HG03280 (cell line): Measurements from ENCODE around the gene SNRPD1.
"Not testable (repeated sequence)": the region's sequence is repeated elsewhere in the genome, so short reads cannot be mapped to it uniquely, and the experiment has no call there.

Experiments used
- ATAC-seq: cut with Tn5 transposase; IDR thresholded peaks from one replicate; pipeline ENCODE4 v1.9.1; 2021; ENCODE audit warnings: mild to moderate bottlenecking, moderate library complexity; ENCODE audit not compliant: unreplicated experiment

The SNRPD1 gene

DNA sequence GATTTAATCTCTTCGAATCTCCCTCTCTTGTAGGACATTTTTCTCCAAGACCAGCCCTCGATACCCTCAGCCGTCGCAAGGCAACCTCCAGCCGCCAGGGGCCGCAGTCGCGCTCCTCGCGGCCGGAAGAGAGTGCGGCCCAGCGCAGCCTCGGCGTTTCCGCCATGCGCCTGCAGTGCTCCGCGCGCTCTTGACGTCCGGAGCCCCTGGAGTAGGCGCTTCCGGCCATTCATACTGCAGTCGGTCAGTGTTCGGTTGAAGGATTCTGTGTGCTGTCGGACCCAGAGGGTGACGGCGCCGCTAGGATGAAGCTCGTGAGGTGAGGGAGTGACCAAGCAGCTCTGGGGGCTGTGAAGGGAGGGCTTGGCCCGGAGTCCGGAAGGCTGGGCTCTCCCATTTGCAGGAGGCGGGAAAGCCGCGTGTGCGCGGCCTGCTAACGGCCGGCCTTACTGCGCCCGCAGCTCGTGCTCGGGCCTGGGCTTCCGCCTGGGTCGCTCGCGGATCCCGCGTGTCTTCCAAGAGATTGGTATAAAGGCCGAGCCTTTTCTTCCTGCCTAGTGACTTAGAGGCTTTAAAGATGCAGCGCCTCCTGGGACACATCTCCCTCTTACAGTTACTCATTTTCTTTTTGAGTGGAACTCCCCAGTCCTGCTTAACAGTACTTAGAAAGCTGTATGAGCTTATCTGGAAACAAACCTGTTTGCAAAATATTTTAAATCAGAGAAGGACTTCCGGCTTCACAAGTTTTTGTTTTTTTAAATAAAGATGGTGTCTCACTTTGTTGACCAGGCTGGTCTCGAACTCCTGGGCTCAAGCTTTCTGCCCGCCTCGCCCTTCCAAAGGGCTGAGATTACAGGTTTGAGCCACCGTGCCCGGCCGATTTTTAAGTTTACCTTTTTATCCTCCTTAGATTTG is at the start of gene SNRPD1:
Gene SNRPD1 (plus strand): TSS at position 190 of the 915 bp plus-strand sequence. CDS start 116 bp downstream, at position 306.
- peak; percentile 98 for ATAC-seq

DNA sequence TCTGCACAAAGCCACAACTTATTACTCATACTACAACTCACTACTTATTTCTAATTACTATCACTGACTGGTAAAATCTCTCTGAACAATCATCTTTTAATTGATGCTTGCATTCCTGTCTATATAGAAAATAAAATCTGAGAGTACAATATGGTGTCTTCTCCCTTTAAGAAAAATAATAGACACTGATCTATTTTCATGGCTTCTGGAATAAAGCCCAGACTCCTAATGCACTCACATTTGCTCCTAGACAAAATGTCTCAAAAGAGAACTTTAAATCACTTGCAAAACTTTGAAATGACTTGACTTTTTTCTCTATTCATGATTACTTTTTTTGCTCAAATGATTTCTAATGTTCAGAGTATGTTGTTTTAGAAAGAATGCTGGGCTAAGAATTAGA is 40.3 kb upstream of the SNRPD1 start:
- no peak for ATAC-seq

DNA sequence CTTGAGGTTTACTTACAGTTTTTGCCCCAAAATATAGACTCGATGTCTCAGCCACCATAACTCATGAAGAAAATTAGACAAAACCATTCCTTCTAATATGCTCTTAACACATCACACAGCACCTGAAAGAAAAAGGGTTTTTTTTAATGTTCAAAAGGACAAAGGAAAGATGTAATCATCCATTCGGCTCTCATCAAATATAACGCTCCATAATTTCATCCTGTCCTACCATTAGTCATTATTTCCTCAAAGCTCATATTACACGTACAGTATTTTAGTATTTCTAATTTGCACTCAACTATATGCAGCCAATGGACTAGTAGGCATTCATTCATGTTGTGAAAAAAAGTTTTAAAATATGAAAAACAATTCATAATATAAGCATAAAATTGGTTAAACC is 36.5 kb upstream of the SNRPD1 start:
- no peak for ATAC-seq

DNA sequence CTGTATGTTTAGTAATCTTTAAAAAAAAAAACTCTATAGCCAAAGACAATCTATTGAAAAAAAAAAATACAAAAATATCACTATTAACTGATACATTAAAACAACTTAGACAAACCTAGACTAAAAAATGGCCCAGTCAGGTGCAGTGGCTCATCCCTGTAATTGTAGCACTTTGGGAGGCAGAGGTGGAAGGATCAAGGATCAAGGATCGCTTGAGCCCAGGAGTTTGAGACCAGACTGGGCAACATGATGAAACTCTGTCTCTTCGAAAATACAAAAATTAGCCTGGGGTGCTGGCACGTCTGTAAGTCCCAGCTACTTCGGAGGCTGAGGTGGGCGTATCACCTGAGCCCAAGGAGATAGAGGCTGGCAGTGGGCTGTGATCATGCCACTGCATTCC is 27.7 kb upstream of the SNRPD1 start:
- ATAC-seq = no peak

DNA sequence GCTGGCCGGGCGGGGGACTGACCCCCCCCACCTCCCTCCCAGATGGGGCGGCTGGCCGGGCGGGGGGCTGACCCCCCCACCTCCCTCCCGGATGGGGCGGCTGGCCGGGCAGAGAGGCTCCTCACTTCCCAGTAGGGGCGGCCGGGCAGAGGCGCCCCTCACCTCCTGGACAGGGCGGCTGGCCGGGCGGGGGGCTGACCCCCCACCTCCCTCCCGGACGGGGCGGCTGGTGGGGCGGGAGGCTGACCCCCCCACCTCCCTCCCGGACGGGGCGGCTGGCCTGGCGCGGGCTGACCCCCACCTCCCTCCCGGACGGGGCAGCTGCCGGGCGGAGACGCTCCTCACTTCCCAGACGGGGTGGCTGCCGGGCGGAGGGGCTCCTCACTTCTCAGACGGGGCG is 19.8 kb upstream of the SNRPD1 start:
- not testable (repeated sequence) for ATAC-seq

DNA sequence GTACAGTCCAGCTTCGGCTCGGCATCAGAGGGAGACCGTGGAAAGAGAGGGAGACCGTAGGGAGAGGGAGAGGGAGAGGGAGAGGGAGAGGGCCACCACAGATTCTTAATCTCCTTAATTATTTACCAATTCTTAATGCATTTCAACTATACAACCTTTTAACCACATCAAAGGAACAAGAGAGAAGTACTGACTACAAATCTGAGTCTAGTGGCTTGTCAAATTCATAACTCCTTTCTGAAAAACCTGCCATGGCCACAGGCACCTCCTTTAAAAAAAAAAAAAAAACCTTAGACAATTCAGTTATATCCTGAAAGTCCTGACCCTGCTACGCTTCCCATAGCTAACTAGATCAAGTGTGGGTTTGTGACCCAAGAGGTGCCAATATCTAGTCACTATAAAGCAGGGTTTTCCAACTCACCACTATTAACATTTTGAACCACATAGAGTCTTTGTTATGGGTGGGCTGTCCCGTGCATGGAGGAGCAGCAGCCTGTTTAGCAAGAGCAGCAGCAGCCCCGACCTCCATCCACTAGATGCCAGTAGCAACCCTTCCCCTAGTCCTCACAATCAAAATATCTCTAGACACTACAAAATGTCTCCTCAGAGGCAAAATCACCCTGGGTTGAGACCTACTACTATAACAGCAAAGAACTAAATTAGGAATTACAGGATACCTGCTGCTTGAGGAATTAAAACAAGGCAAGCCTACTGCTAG is 18.4 kb upstream of the SNRPD1 start:
- ATAC-seq = no peak

DNA sequence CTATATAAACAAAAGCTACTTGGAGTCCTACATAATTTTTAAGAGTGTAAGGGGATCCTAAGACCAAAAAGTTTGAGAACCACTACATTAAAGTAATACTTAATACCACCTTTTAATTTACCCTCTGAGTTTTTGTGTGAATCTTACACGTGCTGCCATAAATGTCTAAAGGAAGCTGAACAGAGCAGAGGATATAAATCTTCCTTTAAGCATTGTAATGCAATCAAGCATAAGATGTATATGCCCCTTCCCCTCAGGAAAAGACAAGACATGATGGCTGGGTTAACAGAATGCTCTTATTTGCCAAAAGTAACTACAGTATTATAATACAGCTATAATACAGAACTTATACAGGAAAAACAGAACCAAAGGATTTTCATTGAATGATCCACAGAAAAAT is 14.5 kb upstream of the SNRPD1 start:
- ATAC-seq = no peak

DNA sequence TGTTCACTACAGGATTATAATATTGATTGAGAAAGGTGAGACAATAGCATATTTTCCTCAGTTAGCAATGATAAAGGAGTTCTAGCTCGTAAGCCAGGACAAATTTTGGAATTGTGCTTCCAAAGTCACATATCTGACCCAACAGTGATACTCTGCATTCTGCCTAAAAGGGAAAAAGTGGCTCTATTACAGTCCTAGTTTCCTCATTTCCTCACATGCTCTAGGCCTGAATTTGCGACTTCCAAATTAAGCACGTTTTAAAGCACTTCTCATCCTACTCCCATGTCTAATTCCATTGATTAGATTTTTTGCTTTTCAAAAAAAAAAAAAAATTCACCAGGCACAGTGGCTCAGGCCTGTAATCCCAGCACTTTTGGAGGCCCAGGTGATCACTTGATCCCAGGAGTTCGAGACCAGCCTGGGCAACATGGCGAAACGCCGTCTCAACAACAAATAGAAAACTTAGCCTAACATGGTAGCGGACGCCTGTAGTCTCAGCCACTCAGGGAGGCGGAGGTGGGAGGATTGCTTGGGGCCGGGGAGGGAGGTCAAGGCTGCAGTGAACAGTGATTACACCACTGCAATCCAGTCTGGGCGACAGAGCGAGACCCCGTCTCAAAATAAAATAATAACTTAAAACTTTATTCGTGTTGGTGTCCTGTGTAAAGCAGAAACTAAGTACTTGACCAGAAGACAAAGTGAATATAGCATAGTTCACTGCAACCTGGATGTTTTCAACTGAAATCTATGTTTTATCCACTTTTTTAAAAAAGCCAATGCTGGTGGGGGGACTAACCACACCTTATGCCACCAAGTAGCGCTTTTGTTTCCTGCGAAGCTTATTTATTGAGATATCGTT is 13.2 kb upstream of the SNRPD1 start:
- ATAC-seq = no peak

DNA sequence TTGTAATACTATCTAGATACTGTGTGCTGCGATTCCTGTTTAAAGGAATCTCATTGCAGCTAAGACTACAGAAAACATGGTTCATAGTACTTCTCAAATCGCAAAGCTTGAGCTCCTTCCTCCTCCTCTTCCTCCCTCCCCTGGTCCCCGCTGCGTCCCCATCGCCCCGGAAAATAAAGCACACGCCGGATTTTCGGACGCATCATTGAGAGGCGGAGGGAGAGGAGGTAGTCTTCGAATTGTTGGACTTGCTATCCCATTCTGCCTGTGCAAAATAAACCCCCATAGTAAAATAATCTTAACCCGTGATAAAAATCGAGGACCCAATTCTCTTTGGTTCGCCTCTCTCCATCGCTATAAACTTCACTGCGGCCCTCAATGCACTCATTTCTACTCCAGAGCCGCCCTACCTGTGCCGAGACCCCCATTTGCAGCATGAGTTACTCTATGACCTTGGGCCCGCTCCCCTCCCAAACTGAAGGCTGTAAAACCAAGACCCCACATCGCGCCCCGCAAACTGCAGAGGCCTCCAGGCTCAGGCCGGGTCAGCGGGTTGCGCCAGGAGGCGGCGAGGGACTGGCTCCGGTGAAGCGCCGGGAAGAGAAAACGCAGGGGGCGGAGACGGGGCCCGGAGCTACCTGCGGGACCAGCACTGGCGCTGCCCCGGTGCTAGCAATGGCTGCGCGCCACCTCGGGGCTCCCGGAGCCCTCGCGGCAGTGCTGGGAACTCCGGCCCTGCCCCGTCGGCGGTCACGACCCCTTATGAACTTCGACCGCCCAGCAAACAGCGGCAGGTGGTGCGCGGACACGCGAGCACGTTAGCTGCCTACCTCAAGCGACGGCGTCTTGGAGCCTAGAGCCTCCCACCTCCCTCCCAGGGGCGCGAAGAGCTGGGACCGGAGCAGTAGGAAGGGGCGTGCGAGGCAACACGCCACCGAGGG is 12.3 kb upstream of the SNRPD1 start:
- ATAC-seq = peak; percentile 40

DNA sequence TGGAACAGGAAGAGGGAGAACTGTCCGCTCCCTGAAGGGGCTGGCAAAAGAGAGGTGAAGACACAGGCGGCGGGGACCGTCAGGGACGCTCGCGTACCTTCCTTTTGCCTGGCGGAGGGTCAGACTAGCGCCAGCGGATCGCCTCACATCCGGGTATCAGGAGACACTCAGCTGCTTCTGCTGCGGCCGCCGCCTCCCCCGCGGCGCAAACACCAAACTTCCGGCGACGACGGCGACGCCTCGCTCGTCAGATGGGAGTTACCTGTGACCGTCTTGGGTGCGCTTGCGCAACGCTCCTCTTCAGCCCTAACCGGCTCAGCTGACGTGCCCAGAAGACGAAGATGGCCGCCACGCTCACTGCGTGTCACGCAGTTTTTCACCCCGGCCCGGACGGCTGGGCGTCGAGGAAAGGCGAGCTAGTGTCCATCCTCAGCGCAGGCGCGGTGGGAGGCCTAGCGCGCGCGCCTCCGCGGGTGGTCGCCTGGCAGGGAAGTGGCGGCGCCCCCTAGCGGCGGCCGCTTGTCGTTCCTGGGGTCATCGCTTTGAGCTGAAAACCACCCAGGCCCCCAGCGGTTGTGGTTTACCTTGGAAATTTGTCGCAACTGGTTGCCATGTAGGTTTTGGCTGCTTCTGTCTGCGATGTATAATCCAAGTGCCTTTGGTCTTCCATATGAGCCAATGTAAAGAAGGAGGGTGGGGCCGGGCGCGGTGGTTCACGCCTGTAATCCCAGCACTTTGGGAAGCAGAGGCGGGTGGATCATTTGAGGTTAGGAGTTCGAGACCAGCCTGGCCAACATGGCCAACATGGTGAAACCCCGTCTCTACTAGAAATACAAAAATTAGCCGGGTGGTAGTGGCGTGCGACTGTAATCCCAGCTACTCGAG is 11.3 kb upstream of the SNRPD1 start, which contains the start of gene ESCO1:
Gene ESCO1 (minus strand): TSS at position 179 of the 885 bp plus-strand sequence. CDS start 25,861 bp downstream, outside the sequence.
- peak; percentile 84 for ATAC-seq

DNA sequence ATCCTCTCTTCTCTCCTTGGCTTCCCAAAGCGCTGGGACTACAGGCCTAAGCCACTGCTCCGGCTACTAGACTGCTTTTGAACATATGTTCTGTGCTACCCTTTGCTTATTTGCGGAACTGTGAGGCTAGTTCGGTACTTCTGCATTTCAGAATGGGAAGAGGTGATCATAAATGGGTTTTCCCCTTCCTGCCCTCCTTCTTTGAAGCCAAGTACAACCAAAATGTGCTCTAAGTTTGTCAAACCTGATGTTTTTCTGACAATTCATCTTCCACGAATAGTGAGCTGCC is 9.9 kb upstream of the SNRPD1 start:
- no peak for ATAC-seq

DNA sequence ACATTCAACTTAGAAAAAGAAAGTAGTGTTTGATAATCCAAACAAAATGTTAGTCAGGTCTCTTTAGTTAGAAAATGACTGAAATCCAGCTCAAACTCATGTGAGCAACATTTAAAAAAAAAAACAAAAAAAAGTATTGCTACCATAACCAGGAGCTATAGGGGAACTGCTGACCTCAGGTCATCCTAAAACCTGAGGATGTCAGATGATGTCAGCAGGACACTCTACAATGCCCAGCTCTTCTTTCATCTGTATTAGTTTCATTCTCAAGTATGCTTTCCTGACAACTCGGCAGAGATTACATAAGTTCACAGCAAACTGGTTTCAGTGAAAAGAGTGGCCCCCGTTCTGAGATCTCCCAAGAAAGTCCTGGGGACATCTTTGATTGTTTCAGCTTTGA is 7.4 kb upstream of the SNRPD1 start:
- no peak for ATAC-seq

DNA sequence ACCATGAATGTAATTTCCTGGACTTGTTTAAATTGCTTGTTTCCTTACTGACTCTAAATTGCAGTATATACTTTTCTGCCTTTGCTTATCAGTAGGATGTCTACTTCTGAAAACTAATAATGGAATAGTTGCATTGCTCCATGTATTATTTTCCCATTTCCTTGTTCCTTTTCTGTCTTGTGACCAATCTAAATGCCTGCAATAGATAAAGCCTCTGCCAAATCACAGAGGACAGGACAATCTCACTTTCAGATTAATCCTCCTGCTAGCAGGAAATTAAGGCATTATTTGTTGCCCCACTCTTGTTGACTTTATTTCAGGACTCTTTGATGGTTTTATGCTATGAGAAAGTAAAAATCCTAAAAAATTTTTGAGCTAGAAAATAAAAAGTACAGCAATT is 6.9 kb upstream of the SNRPD1 start:
- no peak for ATAC-seq

DNA sequence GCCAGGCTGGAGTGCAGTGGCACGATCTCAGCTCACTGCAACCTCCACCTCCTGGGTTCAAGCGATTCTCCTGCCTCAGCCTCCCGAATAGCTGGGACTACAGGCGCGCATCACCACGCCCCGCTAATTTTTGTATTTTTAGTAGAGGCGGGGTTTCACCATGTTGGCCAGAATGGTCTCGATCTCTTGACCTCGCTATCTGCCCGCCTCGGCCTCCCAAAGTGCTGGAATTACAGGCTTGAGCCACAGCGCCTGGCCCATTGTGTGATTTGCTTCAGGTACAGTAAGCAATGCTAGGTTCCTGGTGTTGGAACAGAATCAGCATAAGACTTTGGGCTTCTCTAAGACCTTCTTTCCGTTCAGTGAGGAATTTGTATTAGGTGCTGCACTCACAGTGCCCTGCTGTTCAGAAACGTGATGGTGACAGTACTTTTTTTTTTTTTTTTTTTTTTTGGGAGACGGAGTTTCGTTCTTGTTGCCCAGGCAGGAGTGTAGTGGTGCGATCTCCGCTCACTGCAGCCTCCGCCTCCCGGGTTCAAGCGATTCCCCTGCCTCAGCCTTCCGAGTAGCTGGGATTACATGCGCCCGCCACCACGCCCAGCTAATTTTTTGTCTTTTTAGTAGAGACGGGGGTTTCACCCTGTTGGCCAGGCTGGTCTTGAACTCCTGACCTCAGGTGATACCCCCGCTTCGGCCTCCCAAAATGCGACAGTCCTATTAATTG is 551 bp upstream of the SNRPD1 start:
- ATAC-seq = not testable (repeated sequence)

DNA sequence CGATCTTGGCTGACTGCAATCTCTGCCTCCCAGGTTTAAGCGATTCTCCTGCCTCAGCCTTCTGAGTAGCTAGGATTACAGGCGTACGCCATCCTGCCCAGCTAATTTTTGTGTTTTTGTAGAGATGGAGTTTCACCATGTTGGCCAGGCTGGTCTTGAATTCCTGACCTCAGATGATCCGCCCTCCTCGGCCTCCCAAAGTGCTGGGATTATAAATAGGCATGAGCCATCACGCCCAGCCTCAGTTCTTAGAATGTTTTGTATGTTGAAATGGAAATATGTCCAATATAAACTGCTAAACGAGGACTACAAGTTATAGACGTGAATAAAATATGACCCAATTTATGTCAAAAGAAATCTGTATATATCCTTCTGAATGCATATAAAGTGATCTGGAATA is 9.5 kb downstream of the SNRPD1 start:
- not testable (repeated sequence) for ATAC-seq

DNA sequence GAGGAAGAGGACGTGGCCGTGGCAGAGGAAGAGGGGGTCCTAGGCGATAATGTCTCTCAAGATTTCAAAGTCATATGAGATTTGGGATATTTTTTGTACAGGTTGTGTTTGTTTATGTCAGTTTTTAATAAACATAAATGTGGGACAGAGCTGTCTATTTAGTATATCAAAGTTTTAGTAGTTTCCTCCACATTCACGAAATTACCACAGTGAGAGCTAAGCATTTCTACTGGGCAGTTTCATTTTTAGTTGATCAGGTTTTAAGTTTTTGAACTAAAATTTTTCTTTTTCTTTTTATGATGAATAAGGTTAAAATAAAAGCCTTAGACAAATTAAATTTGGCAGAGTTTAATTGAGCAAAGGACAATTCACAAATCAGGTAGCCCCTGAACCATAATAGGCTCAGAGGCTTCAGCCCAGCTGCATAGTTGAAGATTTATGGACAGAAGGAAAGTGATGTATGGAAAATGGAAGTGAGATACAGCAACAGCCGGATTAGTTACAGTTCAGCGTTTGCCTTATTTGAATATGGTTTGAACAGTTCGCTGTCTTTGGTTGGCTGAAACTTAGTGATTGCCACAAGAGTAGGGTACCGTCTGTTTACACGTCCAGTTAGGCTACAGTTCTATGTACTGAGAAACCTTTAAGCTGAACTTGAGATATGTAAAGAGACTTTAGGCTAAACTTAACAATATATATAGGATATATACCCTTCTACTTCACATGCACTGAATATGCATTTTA is 17.1 kb downstream of the SNRPD1 start:
- ATAC-seq = peak; percentile 98

DNA sequence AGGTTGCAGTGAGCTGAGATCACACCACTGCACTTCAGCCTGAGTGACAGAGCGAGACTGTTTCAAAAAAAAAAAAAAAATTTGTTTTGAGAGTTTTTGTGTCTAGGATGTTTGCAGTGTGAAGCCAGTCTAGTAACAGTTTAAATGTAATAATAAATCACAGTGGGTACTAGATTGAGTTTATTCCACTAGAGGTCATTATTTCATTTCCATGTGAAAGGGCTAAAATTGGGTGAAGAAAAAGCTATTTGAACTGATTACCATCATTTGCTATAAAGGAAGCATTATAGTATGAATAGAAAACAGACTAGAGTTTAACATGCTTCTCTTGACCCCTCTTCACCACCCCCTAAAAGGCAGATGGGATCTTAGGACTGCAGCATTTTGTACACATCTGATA is 20.3 kb downstream of the SNRPD1 start:
- no peak for ATAC-seq
